Measurements from ENCODE around the gene ZDHHC11. TPM values are rescaled to one million over a fixed set of nuclear protein-coding genes. Genes with fewer than 3 reads are reported as not detected.
A peak's percentile ranks its signal among the peaks of the same experiment; 100 is the strongest.

ZDHHC11 gene
- total RNA-seq, 4 donors from 2014 or later: 4.3 to 13.5 (median 10.9) TPM

GRCh38 chr5:761854-762710, 88.7 kb downstream of the ZDHHC11 start:
- intact Hi-C loops (cut with DNase I): loop anchor here (5.0 to 10.0 kb wide), 2 partner anchors 80 to 87 kb away; no protein-coding TSS in a partner anchor
- no peak for TF ChIP-seq CTCF (IDR thresholded peaks at IDR 0.05)
- TF ChIP-seq EP300 (IDR thresholded peaks at IDR 0.05): no peak
- TF ChIP-seq POLR2AphosphoS5 (IDR thresholded peaks at IDR 0.05): no peak
- TF ChIP-seq POLR2A (IDR thresholded peaks at IDR 0.05; ENCODE audit: low read depth): no peak
- DNase-seq (ENCODE audit: extremely low spot score): no peak
- Histone ChIP-seq H3K27me3 (no peaks in the 10 kb centered on the region), H3K36me3 (peaks cover 5 to 44% (median 37%) of the 10 kb centered on the region in 4 donors), H3K4me3 (no peak overlapping the region), H3K9me3 (no peaks in the 10 kb centered on the region), H3K27ac (replicated peaks in 1 of 4) (peak overlapping the region in 1 of 4 donors; percentile 9), H3K4me1 (peaks cover 29 to 39% (median 36%) of the 10 kb centered on the region in 4 donors)
- WGBS: 95% methylated on average over 8 of the region's 8 CpGs

DNA sequence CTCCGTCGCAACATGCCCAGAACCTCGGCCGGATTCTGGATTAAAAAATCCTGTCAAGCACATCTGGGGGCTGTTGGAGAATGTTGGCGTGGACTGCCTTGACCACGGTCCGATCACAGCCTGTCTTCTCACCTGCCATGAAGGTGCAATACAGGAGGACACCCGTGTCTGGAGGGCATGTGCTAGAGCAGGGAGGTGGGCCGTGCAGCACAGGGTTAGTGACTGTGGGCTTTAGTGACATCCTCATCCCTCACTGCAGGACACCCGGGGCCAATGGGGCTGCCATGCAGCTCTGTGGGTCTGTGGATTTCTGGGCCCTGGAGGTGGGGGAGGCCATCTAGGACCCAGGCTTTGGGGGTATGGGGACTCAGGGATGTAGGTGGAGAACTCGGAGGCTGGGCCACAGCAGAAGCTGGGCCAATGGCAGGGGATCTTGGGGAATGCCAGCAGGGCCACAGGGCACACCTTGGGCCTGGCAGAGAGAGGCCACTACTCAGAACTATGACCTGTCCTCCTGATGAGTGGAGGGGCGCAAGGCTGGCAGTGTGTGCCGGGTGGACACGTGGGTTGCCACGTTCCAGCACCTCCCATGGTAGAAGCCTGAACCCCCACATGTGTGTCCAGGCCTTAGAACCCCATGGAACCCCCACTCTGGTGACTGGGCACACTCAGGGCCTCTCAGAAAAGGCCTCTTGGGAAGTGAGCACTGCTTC, 89.6 kb downstream of the ZDHHC11 start:
- Histone ChIP-seq H3K27ac (replicated peaks in 1 of 4) (peak overlapping the region in 1 of 4 donors; percentile 9), H3K36me3 (peaks cover 2 to 36% (median 29%) of the 10 kb centered on the region in 4 donors), H3K4me3 (no peak overlapping the region), H3K27me3 (no peaks in the 10 kb centered on the region), H3K4me1 (peaks cover 38 to 47% (median 45%) of the 10 kb centered on the region in 4 donors), H3K9me3 (no peaks in the 10 kb centered on the region)
- TF ChIP-seq CTCF (IDR thresholded peaks at IDR 0.05) (no peak), POLR2A (IDR thresholded peaks at IDR 0.05; ENCODE audit: low read depth) (no peak), EP300 (IDR thresholded peaks at IDR 0.05) (no peak), POLR2AphosphoS5 (IDR thresholded peaks at IDR 0.05) (no peak)
- no peak for DNase-seq (ENCODE audit: extremely low spot score)
- WGBS: 84% methylated on average over 15 of the region's 15 CpGs
- intact Hi-C loops (cut with DNase I): loop anchor here (5.0 to 10.0 kb wide), 2 partner anchors 81 to 86 kb away; no protein-coding TSS in a partner anchor

DNA sequence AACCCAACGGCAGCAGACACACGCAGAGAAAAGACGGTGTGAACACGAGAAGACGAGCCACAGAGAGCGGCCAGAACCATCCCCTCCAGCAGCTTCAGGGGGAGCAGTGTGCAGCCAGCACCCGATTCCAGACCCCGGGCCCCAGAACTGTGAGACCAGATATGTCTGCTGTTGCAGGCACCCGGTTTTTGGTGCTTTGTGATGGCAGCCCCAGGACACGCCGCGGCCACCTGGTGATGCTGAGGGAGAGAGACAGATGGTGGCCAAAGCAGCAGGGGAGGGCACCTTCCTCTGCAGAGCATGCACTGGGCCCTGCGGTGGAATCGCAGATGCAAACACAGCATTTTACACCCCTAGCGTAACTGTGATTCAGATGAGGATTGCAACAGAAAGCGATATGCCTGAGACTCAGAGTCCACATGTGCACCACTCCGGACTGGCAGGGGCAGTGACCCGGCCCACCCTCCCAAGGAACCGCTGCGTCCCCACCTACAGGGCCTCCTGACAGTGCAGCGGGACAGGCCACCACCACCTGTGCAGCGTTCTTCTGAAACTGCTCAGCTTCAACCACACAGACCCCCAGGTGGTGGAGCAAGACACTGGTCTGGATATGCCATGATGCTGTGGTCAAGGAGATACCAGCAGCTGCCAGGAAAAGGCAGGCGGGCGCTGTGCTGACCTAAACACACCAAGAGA, 90.3 kb downstream of the ZDHHC11 start:
- Histone ChIP-seq H3K36me3 (peaks cover 0 to 29% (median 22%) of the 10 kb centered on the region in 4 donors), H3K27me3 (no peaks in the 10 kb centered on the region), H3K27ac (replicated peaks in 1 of 4) (no peak overlapping the region), H3K9me3 (no peaks in the 10 kb centered on the region), H3K4me1 (peaks cover 39 to 50% (median 47%) of the 10 kb centered on the region in 4 donors), H3K4me3 (no peak overlapping the region)
- 96% methylated on average over 24 of the region's 24 CpGs for WGBS
- no peak for TF ChIP-seq POLR2AphosphoS5 (IDR thresholded peaks at IDR 0.05)
- TF ChIP-seq CTCF (IDR thresholded peaks at IDR 0.05): no peak
- no peak for TF ChIP-seq EP300 (IDR thresholded peaks at IDR 0.05)
- TF ChIP-seq POLR2A (IDR thresholded peaks at IDR 0.05; ENCODE audit: low read depth): no peak
- no peak for DNase-seq (ENCODE audit: extremely low spot score)
- intact Hi-C loops (cut with DNase I): loop anchor here (5.0 to 10.0 kb wide), 2 partner anchors 82 to 86 kb away; no protein-coding TSS in a partner anchor

GRCh38 chr5:759781-760362, 90.9 kb downstream of the ZDHHC11 start:
- DNase-seq (ENCODE audit: extremely low spot score): no peak
- intact Hi-C loops (cut with DNase I): loop anchor here (5.0 to 10.0 kb wide), 2 partner anchors 82 to 85 kb away; no protein-coding TSS in a partner anchor
- no peaks in the 10 kb centered on the region for H3K27me3 ChIP-seq

More at GRCh38 chr5:759781-760362, 90.9 kb downstream of the ZDHHC11 start:
- TF ChIP-seq POLR2AphosphoS5 (IDR thresholded peaks at IDR 0.05) (no peak), EP300 (IDR thresholded peaks at IDR 0.05) (no peak), CTCF (IDR thresholded peaks at IDR 0.05) (no peak), POLR2A (IDR thresholded peaks at IDR 0.05; ENCODE audit: low read depth) (no peak)
- peaks cover 0 to 24% (median 18%) of the 10 kb centered on the region in 4 donors for H3K36me3 ChIP-seq
- peak overlapping the region; percentile 47 to 80 (median 76) for H3K27ac ChIP-seq (replicated peaks in 1 of 4)
- no peak overlapping the region for H3K4me3 ChIP-seq
- no peaks in the 10 kb centered on the region for H3K9me3 ChIP-seq
- H3K4me1 ChIP-seq: peaks cover 39 to 50% (median 47%) of the 10 kb centered on the region in 4 donors
- 92% methylated on average over 22 of the region's 22 CpGs for WGBS

Data from esophagus muscularis mucosa (tissue), 4 donors.